PC-9 (cell line): ENCODE data around the gene CSTF1. TPM values are rescaled to one million over a fixed set of nuclear protein-coding genes. Genes with fewer than 3 reads are reported as not detected.

Experiments
- BruUV-seq: library from RNA; stranded (reverse); fragments of 400-500 nt; replicated peaks from 2 replicates; lab custom pipeline; 2021; lab: Mats Ljungman, UMichigan
- CTCF ChIA-PET: fragments of 300-600 bp; sonication (Branson Sonifier 250); formaldehyde crosslinking; loops from one replicate; lab custom pipeline; 2022; ENCODE audit warnings: antibody characterized with exemption; lab: Charles Lee
- POLR2A ChIA-PET: fragments of 300-600 bp; sonication (Branson Sonifier 250); formaldehyde crosslinking; loops from one replicate; lab custom pipeline; 2022; ENCODE audit warnings: antibody characterized with exemption; ENCODE audit not compliant: unreplicated experiment; lab: Charles Lee
- DNase-seq, 2 experiments: peaks; one replicate each; pipeline versions ENCODE4 v3.0.0 to v3.0.0-alpha.2; 2015 to 2022; ENCODE audit warnings: mixed read lengths in 1 of 2
- H2AFZ ChIP-seq: fragments of 200-600 bp; sonication (generic); 2 replicates; pipeline ENCODE4 v1.8.1; 2017; ENCODE audit warnings: antibody characterized with exemption
- H3F3A ChIP-seq: fragments of 200-600 bp; sonication (generic); 2 replicates; pipeline ENCODE4 v1.8.1; 2017; ENCODE audit warnings: antibody characterized with exemption, mild to moderate bottlenecking, low read depth; ENCODE audit not compliant: insufficient read depth
- H3K27ac ChIP-seq: fragments of 200-600 bp; sonication (generic); 2 replicates; pipeline ENCODE4 v1.6.1; 2016; ENCODE audit warnings: mixed run types
- H3K27me3 ChIP-seq: fragments of 200-600 bp; sonication (generic); 2 replicates; pipeline ENCODE4 v1.6.1; 2016; ENCODE audit warnings: low read depth, mixed run types; ENCODE audit not compliant: insufficient read depth
- H3K36me3 ChIP-seq: fragments of 200-600 bp; sonication (generic); 2 replicates; pipeline ENCODE4 v1.6.1; 2016; ENCODE audit warnings: low read depth, mixed run types
- H3K4me1 ChIP-seq: fragments of 200-600 bp; sonication (generic); replicated peaks from 2 replicates; pipeline ENCODE4 v1.6.1; 2016; ENCODE audit warnings: mixed run types; ENCODE audit not compliant: insufficient read depth
- H3K4me2 ChIP-seq: fragments of 200-600 bp; sonication (generic); 2 replicates; pipeline ENCODE4 v1.6.1; 2017; ENCODE audit warnings: mixed run types
- H3K4me3 ChIP-seq: fragments of 200-600 bp; sonication (generic); 2 replicates; pipeline ENCODE4 v1.6.1; 2016; ENCODE audit warnings: mixed run types
- H3K79me2 ChIP-seq: fragments of 200-600 bp; sonication (generic); 2 replicates; pipeline ENCODE4 v1.6.1; 2017; ENCODE audit warnings: low read depth, mixed run types
- H3K9me2 ChIP-seq: fragments of 200-600 bp; sonication (generic); 2 replicates; pipeline ENCODE4 v1.8.1; 2017; ENCODE audit warnings: mild to moderate bottlenecking; ENCODE audit not compliant: insufficient read depth
- H3K9me3 ChIP-seq: fragments of 200-600 bp; sonication (generic); 2 replicates; pipeline ENCODE4 v1.8.1; 2016; ENCODE audit warnings: low read depth; ENCODE audit not compliant: insufficient read depth
- H4K20me1 ChIP-seq: fragments of 200-600 bp; sonication (generic); 2 replicates; pipeline ENCODE4 v1.8.1; 2017; ENCODE audit not compliant: insufficient read depth
- EZH2 ChIP-seq: fragments of 200-600 bp; sonication (generic); IDR thresholded peaks from 2 replicates; pipeline ENCODE4 v1.8.0; 2017; ENCODE audit warnings: antibody characterized with exemption, low read depth
- intact Hi-C: fragments of 100-400 bp; cut with micrococcal nuclease; formaldehyde crosslinking; loops from one replicate; pipeline ENCODE4 v1.10.0; 2022; ENCODE audit not compliant: unreplicated experiment
- total RNA-seq: library from RNA; stranded (reverse); gene quantifications from 2 replicates; pipeline ENCODE4 v1.2.3, GENCODE V29; 2021
- TF ChIP-seq, protein P1 (sequence below): fragments of 200-600 bp; sonication (generic); conservative IDR thresholded peaks from 2 replicates; pipeline ENCODE4 v1.6.1; 2017; ENCODE audit warnings: mixed run types, antibody characterized with exemption, mild to moderate bottlenecking, moderate library complexity

Gene CSTF1
- total RNA-seq, 1 experiment from 2014 or later, result 50.0 TPM

DNA sequence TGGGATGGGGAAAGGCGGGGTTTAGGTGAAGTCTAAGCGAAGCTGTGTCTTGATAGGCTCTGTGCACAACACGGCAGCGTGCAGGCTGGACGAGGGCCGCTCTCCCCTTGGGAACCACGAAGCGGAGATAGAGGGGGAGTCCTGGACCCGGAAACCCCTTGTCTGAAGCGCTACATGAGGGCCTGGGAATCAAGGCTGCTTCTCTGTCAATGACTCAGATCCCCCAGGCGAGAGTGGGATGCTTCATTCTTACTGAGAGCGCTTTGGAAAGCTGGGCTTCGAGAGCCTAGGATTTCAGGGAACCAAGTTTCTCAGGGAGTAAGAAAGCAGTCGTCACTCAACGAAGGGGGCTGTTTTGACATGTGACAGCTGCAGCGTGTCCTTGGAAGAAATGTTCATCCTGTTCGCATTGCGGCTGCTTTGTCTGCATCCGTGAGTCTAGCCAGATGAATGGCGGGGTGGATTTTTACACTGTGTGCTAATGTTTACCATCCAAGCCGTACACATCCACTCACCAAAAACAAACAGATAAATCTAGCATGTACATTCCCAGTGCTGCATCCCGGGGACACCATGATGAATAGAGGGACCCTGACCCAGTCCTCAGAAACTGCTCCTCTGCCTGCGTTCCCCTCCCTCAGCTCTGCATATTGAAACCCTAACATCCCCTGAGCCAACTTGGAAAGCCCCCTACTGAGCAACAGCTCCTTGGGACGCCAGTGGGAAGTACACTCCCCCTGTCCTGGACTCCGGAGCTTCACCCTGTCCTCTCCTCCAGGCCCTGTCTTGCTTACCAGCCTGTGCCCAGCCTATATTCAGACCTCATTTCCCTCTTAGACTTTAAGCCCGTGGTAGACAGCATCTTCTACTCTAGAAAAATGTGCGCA lies 51.5 kb downstream of the CSTF1 start:
- no peak overlapping the region for H3K27ac ChIP-seq
- POLR2A ChIA-PET, result no interaction called here
- no peak overlapping the region for H2AFZ ChIP-seq
- H3K9me2 ChIP-seq, result no peaks in the 10 kb centered on the region
- H3K4me2 ChIP-seq, result no peak overlapping the region
- peak in 1 of 2 experiments; percentile 31 for DNase-seq
- CTCF ChIA-PET, result no interaction called here
- no peaks in the 10 kb centered on the region for H3K36me3 ChIP-seq
- no peaks in the 10 kb centered on the region; the same call in 1 of the 2 replicates for H3K4me1 ChIP-seq
- H3K4me3 ChIP-seq, result no peak overlapping the region
- H3F3A ChIP-seq, result no peaks in the 10 kb centered on the region
- intact Hi-C loops, result no loop called here
- TF ChIP-seq EZH2, result no peak
- no TSS peak for BruUV-seq
- H3K27me3 ChIP-seq, result peaks cover 13% of the 10 kb centered on the region; the same call in 1 of the 2 replicates
- H4K20me1 ChIP-seq, result no peaks in the 10 kb centered on the region
- no peaks in the 10 kb centered on the region for H3K79me2 ChIP-seq
- no peaks in the 10 kb centered on the region for H3K9me3 ChIP-seq

DNA sequence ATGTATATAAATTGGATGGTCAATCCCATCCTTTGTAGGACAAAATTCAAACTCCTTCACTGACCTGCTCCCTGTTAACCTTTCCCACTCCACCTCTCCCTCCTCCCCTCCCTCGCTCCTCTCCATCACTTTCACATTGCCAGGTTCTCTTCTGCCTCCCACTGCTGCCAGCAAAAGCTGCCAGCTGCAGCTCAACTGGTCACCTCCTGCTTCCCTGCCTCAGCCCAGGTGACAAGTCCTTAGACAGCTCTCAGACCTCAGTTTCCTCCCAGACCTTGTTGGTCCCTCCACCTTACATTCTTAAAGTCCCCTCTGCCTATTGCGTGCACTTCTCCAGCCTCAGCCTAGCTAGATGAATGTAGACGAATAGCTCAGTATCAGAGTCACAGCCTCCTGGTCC lies 52.7 kb downstream of the CSTF1 start:
- intact Hi-C loops, result no loop called here
- Histone ChIP-seq H3K27ac (no peak overlapping the region), H2AFZ (no peak overlapping the region), H3K36me3 (no peaks in the 10 kb centered on the region), H4K20me1 (no peaks in the 10 kb centered on the region), H3K79me2 (no peaks in the 10 kb centered on the region), H3K9me2 (no peaks in the 10 kb centered on the region), H3K27me3 (peaks cover 13% of the 10 kb centered on the region; the same call in 1 of the 2 replicates), H3F3A (no peaks in the 10 kb centered on the region), H3K4me2 (no peak overlapping the region), H3K4me3 (no peak overlapping the region), H3K4me1 (no peaks in the 10 kb centered on the region; the same call in 1 of the 2 replicates), H3K9me3 (no peaks in the 10 kb centered on the region)
- DNase-seq, result peak in 1 of 2 experiments; percentile 34
- ChIA-PET CTCF (interaction anchor here (0.5 kb wide), 1 partner anchor 133 kb away, joined by 3 read pairs; no protein-coding TSS in a partner anchor), POLR2A (no interaction called here)
- TF ChIP-seq, protein P1, sequence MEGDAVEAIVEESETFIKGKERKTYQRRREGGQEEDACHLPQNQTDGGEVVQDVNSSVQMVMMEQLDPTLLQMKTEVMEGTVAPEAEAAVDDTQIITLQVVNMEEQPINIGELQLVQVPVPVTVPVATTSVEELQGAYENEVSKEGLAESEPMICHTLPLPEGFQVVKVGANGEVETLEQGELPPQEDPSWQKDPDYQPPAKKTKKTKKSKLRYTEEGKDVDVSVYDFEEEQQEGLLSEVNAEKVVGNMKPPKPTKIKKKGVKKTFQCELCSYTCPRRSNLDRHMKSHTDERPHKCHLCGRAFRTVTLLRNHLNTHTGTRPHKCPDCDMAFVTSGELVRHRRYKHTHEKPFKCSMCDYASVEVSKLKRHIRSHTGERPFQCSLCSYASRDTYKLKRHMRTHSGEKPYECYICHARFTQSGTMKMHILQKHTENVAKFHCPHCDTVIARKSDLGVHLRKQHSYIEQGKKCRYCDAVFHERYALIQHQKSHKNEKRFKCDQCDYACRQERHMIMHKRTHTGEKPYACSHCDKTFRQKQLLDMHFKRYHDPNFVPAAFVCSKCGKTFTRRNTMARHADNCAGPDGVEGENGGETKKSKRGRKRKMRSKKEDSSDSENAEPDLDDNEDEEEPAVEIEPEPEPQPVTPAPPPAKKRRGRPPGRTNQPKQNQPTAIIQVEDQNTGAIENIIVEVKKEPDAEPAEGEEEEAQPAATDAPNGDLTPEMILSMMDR, result no peak
- no peak for TF ChIP-seq EZH2
- BruUV-seq, result no TSS peak

DNA sequence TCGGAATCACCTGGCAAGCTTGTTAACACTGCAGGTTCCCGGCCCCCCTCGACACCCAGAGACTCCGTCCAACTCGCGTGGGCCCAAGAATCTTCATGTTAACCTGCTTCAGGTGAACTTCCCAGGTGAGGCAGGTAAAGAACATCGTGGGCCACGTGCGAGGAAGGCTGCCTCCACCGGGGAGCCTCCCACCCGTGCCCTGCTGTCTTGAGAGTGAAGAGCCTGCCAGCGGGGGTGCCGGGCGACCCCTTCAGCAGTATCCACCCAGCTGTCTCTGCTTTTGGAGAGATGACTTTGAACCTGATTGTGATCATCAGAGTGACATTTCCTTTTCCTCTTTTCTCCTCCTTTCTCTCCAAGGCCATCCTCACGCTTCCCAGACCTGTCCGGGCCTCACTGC lies 53.1 kb downstream of the CSTF1 start:
- Histone ChIP-seq H3K4me1 (peaks cover 2% of the 10 kb centered on the region; the same call in 1 of the 2 replicates), H3K27me3 (peaks cover 13% of the 10 kb centered on the region; the same call in 1 of the 2 replicates), H3K79me2 (no peaks in the 10 kb centered on the region), H2AFZ (no peak overlapping the region), H3K9me3 (no peaks in the 10 kb centered on the region), H4K20me1 (no peaks in the 10 kb centered on the region), H3K4me3 (no peak overlapping the region), H3K4me2 (no peak overlapping the region), H3F3A (no peaks in the 10 kb centered on the region), H3K9me2 (no peaks in the 10 kb centered on the region), H3K27ac (no peak overlapping the region), H3K36me3 (no peaks in the 10 kb centered on the region)
- no peak for TF ChIP-seq EZH2
- TF ChIP-seq, protein P1, result no peak
- intact Hi-C loops, result no loop called here
- CTCF ChIA-PET, result no interaction called here
- no TSS peak for BruUV-seq
- POLR2A ChIA-PET, result no interaction called here
- DNase-seq, result no peak
